ENCODE results near the gene CLHC1. TPM values are rescaled to one million over a fixed set of nuclear protein-coding genes. Genes with fewer than 3 reads are reported as not detected.
A peak's percentile ranks its signal among the peaks of the same experiment; 100 is the strongest.

The CLHC1 gene
- total and polyA plus RNA-seq, 2 experiments from 2014 or later, result 1.3 to 5.6 TPM

DNA sequence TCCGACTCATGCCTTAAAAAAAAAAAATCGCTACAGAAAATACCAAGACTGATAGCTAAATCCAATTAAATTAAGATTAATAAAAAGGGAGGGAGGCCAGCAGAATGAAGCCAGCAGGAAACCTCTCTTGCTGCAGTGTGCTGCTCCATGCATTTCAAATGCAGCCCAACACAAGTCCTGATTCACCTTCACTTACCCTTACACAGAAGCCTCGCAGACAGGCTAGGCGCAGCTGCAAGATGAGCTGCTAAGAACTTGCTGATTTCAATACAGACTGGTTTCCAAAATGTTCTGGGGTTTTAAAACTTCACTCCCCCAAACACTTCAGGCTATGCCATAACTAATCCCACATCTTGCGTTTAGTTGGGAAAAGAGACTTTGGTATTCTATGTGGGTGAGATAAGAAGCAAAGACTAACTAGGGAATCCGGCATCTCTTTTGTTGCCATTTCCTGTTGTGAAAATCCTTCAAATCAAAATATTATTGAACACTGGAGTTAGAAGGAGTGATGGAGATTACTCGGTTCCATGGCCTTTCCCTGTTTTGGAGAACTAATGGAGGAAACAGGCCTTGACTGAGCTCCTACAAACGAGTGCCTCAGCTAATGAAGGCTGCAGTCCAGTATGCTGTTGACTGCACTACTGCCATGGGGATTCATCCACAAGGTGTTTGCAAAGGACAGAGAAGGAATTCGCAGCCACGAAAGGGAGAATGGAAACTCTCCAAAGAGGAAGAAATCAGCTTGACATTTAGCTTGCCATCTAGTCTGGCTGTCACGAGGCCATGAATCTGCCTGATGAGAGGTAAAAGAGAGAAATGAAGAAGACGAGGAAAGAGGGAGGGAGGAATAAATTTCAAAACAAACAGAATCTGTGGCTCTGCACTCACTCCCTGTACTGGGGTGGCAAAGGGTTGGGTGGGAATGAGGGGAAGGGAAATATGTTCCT lies 67.3 kb downstream of the CLHC1 start:
- 92 to 94% methylated on average over 12 of the region's 12 CpGs for WGBS, 2 experiments (ENCODE audit: low coverage in 1 of 2, low lambda C conversion rate in 2 of 2, missing lambda C conversion rate in 2 of 2)
- TF ChIP-seq EZH2phosphoT487 (IDR thresholded peaks at IDR 0.05; ENCODE audit: insufficient read depth, low read depth) (no peak), EZH2 (IDR thresholded peaks at IDR 0.05; ENCODE audit: insufficient read depth, poor library complexity, severe bottlenecking) (no peak)
- Histone ChIP-seq H3F3A (ENCODE audit: insufficient read depth) (peaks cover 70% of the 10 kb centered on the region), H3K36me3 (ENCODE audit: low read depth) (no peaks in the 10 kb centered on the region), H3K27ac (peak overlapping the region; percentile 85), H2AFZ (no peak overlapping the region), H3K9me2 (ENCODE audit: insufficient read depth) (no peaks in the 10 kb centered on the region), H3K27me3 (replicated peaks; ENCODE audit: insufficient read depth) (no peaks in the 10 kb centered on the region), H3K9me3 (ENCODE audit: low read depth) (no peaks in the 10 kb centered on the region), H4K20me1 (ENCODE audit: insufficient read depth) (no peaks in the 10 kb centered on the region), H3K9ac (no peak overlapping the region), H3K4me1 (ENCODE audit: insufficient read depth) (peaks cover 88% of the 10 kb centered on the region), H3K4me2 (ENCODE audit: unreplicated experiment) (no peak overlapping the region), H3K4me3 (no peak overlapping the region), H3K79me2 (ENCODE audit: insufficient read depth) (peaks cover 53% of the 10 kb centered on the region)
- in situ Hi-C loops (cut with MboI), result loop anchor here (10.0 kb wide), 1 partner anchor 260 kb away; no protein-coding TSS in a partner anchor
- no peak for DNase-seq

DNA sequence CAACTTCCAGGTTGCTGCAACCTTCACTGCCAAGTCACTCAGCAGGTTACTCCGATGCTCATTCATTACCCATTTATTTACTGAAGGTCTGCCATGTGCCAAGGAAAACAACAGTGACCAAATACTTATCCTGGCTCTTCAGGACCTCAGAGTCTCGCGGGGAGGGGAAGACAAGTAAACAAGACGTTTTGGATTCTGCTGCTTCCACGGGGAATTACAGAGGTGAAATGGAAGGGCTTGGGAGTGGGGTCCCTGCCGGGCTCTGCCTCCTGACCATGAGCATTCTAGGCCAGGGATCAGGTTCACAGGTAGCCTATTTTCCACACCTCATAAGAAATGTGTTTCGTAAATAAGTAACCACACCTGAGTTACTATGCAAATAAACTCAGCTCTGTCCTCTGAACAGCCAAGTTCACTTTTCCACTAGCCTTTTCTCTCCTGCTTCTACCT lies 68.1 kb downstream of the CLHC1 start:
- Histone ChIP-seq H3K4me3 (peak overlapping the region; percentile 51), H3K9ac (peak overlapping the region; percentile 69), H3K36me3 (ENCODE audit: low read depth) (no peaks in the 10 kb centered on the region), H3K9me3 (ENCODE audit: low read depth) (no peaks in the 10 kb centered on the region), H3K9me2 (ENCODE audit: insufficient read depth) (no peaks in the 10 kb centered on the region), H3K79me2 (ENCODE audit: insufficient read depth) (peaks cover 45% of the 10 kb centered on the region), H2AFZ (peak overlapping the region; percentile 70), H3K4me1 (ENCODE audit: insufficient read depth) (peaks cover 80% of the 10 kb centered on the region), H3F3A (ENCODE audit: insufficient read depth) (peaks cover 61% of the 10 kb centered on the region), H3K27me3 (replicated peaks; ENCODE audit: insufficient read depth) (no peaks in the 10 kb centered on the region), H3K27ac (peak overlapping the region; percentile 85), H3K4me2 (ENCODE audit: unreplicated experiment) (peak overlapping the region; percentile 65), H4K20me1 (ENCODE audit: insufficient read depth) (no peaks in the 10 kb centered on the region)
- DNase-seq, result peak; percentile 24
- 85 to 91% methylated on average over 7 of the region's 7 CpGs for WGBS, 2 experiments (ENCODE audit: low coverage in 1 of 2, low lambda C conversion rate in 2 of 2, missing lambda C conversion rate in 2 of 2)
- no peak for TF ChIP-seq EZH2phosphoT487 (IDR thresholded peaks at IDR 0.05; ENCODE audit: insufficient read depth, low read depth)
- no peak for TF ChIP-seq EZH2 (IDR thresholded peaks at IDR 0.05; ENCODE audit: insufficient read depth, poor library complexity, severe bottlenecking)
- in situ Hi-C loops (cut with MboI), result loop anchor here (10.0 kb wide), 1 partner anchor 259 kb away; no protein-coding TSS in a partner anchor

DNA sequence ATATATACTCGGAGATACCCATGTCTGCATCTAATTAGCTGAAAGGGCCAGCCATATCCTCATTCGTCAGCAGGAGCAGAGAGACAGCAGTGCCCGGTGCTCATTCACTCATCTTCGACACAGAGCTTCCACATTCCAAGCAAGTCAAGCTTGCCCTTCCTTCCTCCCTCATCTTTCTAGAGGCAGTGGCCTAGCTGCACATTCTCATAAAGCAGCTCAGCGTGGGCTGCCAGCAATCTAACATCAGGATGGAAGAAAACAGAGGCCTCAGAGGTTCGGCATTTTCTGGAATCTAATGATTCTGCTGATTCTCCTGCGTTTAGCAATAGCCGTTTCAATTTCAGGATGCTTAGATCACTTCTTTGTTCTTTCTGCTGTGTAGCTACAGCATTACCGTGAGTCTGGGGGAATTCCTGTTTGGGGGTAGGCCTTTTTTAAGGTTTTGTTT lies 68.8 kb downstream of the CLHC1 start:
- Histone ChIP-seq H3K9ac (peak overlapping the region; percentile 69), H4K20me1 (ENCODE audit: insufficient read depth) (no peaks in the 10 kb centered on the region), H3F3A (ENCODE audit: insufficient read depth) (peaks cover 56% of the 10 kb centered on the region), H2AFZ (peak overlapping the region; percentile 70), H3K27me3 (replicated peaks; ENCODE audit: insufficient read depth) (no peaks in the 10 kb centered on the region), H3K36me3 (ENCODE audit: low read depth) (no peaks in the 10 kb centered on the region), H3K4me3 (peak overlapping the region; percentile 51), H3K9me2 (ENCODE audit: insufficient read depth) (no peaks in the 10 kb centered on the region), H3K4me2 (ENCODE audit: unreplicated experiment) (peak overlapping the region; percentile 65), H3K27ac (peak overlapping the region; percentile 85), H3K9me3 (ENCODE audit: low read depth) (no peaks in the 10 kb centered on the region), H3K79me2 (ENCODE audit: insufficient read depth) (peaks cover 44% of the 10 kb centered on the region), H3K4me1 (ENCODE audit: insufficient read depth) (peaks cover 76% of the 10 kb centered on the region)
- peak; percentile 91 for DNase-seq
- 3 to 4% methylated on average over 9 of the region's 9 CpGs for WGBS, 2 experiments (ENCODE audit: low coverage in 1 of 2, low lambda C conversion rate in 2 of 2, missing lambda C conversion rate in 2 of 2)
- no peak for TF ChIP-seq EZH2phosphoT487 (IDR thresholded peaks at IDR 0.05; ENCODE audit: insufficient read depth, low read depth)
- TF ChIP-seq EZH2 (IDR thresholded peaks at IDR 0.05; ENCODE audit: insufficient read depth, poor library complexity, severe bottlenecking), result no peak
- in situ Hi-C loops (cut with MboI), result loop anchor here (10.0 kb wide), 1 partner anchor 258 kb away; no protein-coding TSS in a partner anchor

DNA sequence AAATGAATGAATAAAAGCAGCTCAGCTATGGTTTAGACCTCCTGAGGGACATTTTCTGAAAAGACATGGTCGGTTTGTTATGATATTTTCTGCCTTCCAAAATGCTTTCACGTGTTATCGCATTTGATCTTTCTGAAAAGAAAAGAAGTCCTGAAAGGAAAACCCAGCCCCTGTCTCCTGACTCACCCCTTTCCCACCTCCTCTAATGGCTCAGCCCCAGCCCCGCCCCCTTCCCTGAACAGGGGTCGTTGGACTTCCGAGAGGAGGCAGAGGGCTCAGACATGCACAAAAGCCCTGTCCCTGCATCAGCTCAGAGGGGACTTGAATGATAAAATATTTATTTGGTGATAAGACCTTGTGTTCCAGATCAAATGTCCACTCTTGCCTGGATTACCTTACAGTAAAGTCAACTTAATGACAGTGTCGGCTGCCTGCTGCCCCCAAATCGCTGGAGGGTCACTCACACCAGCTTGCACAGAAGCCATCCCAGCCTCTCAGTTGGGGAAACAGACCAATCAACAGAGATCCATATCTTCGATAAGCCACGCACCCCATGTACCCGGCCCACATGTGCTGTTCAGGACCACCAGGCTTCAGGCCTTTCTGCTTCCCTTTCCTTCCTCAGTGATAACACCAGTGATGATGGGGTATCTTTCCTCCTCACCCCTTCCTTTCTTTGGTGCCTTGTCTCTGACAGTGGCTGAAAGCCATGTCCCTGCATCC lies 69.6 kb downstream of the CLHC1 start:
- peaks cover 39% of the 10 kb centered on the region for H3K79me2 ChIP-seq (ENCODE audit: insufficient read depth)
- no peaks in the 10 kb centered on the region for H4K20me1 ChIP-seq (ENCODE audit: insufficient read depth)
- peak overlapping the region; percentile 73 for H3K4me2 ChIP-seq (ENCODE audit: unreplicated experiment)
- no peak for DNase-seq
- in situ Hi-C loops (cut with MboI), result loop anchor here (10.0 kb wide), 1 partner anchor 258 kb away; no protein-coding TSS in a partner anchor
- H3K9me2 ChIP-seq (ENCODE audit: insufficient read depth), result no peaks in the 10 kb centered on the region
- 79 to 81% methylated on average over 11 of the region's 11 CpGs for WGBS, 2 experiments (ENCODE audit: low coverage in 1 of 2, low lambda C conversion rate in 2 of 2, missing lambda C conversion rate in 2 of 2)
- no peak for TF ChIP-seq EZH2phosphoT487 (IDR thresholded peaks at IDR 0.05; ENCODE audit: insufficient read depth, low read depth)
- TF ChIP-seq EZH2 (IDR thresholded peaks at IDR 0.05; ENCODE audit: insufficient read depth, poor library complexity, severe bottlenecking), result no peak
- H3F3A ChIP-seq (ENCODE audit: insufficient read depth), result peaks cover 55% of the 10 kb centered on the region
- no peaks in the 10 kb centered on the region for H3K36me3 ChIP-seq (ENCODE audit: low read depth)
- no peaks in the 10 kb centered on the region for H3K9me3 ChIP-seq (ENCODE audit: low read depth)
- peaks cover 76% of the 10 kb centered on the region for H3K4me1 ChIP-seq (ENCODE audit: insufficient read depth)
- peak overlapping the region; percentile 85 for H3K27ac ChIP-seq
- H3K9ac ChIP-seq, result peak overlapping the region; percentile 69
- H2AFZ ChIP-seq, result peak overlapping the region; percentile 70
- peak overlapping the region; percentile 30; the same call in 1 of the 2 replicates for H3K4me3 ChIP-seq
- no peaks in the 10 kb centered on the region for H3K27me3 ChIP-seq (replicated peaks; ENCODE audit: insufficient read depth)

Measured in GM23248 (cell line).